ENCODE measurements around the gene YJEFN3. TPM values are rescaled to one million over a fixed set of nuclear protein-coding genes. Genes with fewer than 3 reads are reported as not detected.

YJEFN3 gene
- polyA plus RNA-seq, 2 of the 4 experiments (the other 2 are of a cell fraction): 3.2 to 7.2 TPM

DNA sequence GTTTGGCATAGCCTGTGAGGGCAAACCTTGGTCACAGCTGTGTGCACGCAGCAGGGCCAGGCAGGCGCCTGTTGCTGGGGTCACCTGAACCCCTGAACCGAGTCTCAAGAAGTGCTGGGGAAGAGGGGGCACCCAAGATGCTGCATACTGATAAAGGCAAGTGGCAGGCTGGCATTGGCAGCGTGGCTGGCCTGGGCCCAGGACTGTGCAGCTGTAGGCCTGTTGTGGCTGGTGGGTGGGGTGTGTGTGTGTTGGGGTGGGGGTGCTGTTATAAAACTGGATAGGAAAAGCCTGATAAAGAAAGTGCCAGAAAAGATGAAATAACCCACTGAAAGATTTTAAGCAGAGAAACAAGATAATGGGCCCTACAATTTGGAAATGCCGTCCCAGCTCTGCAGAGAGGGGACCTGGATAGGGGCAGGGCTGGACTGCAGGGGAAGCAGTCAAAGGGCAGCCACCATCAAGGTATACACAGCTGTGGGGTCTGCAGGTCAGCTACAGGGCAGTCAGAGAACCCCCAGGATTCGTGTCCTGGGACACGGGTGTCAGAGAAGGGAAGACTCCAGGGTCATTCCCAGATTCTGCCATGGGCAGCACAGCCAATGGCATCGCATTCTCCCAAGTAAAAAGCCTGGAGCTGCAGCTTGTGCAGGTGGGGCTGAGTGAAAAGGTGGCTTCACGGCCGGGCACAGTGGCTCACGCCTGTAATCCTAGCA lies 42.5 kb downstream of the YJEFN3 start (continued):
- TF ChIP-seq NFE2L2 (conservative IDR thresholded peaks at IDR 0.05; ENCODE audit: low read length) (no peak), RAD21 (conservative IDR thresholded peaks at IDR 0.05 in 1 of 2, IDR thresholded peaks at IDR 0.05 in 1 of 2) (no peak), KDM5A (IDR thresholded peaks at IDR 0.05) (no peak), CHD4 (IDR thresholded peaks at IDR 0.05; ENCODE audit: borderline replicate concordance) (no peak)
- TF ChIP-seq, protein P1, sequence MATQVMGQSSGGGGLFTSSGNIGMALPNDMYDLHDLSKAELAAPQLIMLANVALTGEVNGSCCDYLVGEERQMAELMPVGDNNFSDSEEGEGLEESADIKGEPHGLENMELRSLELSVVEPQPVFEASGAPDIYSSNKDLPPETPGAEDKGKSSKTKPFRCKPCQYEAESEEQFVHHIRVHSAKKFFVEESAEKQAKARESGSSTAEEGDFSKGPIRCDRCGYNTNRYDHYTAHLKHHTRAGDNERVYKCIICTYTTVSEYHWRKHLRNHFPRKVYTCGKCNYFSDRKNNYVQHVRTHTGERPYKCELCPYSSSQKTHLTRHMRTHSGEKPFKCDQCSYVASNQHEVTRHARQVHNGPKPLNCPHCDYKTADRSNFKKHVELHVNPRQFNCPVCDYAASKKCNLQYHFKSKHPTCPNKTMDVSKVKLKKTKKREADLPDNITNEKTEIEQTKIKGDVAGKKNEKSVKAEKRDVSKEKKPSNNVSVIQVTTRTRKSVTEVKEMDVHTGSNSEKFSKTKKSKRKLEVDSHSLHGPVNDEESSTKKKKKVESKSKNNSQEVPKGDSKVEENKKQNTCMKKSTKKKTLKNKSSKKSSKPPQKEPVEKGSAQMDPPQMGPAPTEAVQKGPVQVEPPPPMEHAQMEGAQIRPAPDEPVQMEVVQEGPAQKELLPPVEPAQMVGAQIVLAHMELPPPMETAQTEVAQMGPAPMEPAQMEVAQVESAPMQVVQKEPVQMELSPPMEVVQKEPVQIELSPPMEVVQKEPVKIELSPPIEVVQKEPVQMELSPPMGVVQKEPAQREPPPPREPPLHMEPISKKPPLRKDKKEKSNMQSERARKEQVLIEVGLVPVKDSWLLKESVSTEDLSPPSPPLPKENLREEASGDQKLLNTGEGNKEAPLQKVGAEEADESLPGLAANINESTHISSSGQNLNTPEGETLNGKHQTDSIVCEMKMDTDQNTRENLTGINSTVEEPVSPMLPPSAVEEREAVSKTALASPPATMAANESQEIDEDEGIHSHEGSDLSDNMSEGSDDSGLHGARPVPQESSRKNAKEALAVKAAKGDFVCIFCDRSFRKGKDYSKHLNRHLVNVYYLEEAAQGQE (IDR thresholded peaks at IDR 0.05): no peak

DNA sequence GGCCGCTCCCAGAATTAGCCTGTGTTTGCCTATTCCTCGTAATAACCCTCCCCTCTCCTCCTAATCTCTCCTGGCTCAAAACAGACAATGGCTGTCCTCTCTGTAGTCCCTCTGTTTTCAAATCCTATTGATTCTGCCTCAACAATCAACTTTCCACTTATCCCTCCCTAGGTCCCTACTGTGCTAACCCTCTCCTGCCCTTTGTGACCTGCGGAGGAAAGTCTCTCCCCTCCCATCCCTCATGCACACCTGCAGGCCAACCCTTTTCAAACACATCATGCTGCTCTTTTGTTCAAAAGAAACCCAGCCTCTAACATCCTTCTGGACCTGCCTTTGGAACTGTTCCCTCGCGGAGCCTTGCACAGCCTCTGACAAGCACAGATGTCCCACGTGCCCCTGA lies 46.7 kb downstream of the YJEFN3 start:
- POLR2A ChIA-PET: no interaction called here
- 91% methylated on average over 6 of the region's 6 CpGs for WGBS (ENCODE audit: missing lambda C conversion rate)
- no peak for FAIRE-seq

DNA sequence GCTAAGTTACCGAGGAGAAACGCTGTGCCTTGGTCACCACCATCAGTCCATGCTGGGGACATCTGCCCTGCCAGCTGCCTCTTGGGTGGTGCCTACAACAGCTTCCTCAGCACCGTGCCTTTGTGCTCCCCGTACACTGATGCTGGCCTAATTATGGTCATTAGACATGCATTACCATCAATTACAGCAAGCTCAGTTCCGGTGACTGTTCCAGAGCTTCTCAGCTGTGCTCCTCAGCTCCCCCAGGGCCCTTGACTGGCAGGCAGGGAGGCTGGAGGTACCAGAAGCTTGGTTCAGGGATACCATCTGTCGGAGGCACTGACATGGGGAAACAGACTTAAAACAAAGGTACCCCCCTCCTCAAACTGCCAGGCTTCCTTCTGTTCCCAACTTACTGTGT lies 49.5 kb downstream of the YJEFN3 start:
- H3K27ac ChIP-seq: no peak overlapping the region
- TF ChIP-seq FOSB (CRISPR knock-in tag; IDR thresholded peaks at IDR 0.05): no peak
- TF ChIP-seq, protein P2, sequence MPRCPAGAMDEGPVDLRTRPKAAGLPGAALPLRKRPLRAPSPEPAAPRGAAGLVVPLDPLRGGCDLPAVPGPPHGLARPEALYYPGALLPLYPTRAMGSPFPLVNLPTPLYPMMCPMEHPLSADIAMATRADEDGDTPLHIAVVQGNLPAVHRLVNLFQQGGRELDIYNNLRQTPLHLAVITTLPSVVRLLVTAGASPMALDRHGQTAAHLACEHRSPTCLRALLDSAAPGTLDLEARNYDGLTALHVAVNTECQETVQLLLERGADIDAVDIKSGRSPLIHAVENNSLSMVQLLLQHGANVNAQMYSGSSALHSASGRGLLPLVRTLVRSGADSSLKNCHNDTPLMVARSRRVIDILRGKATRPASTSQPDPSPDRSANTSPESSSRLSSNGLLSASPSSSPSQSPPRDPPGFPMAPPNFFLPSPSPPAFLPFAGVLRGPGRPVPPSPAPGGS (IDR thresholded peaks at IDR 0.05): no peak
- TF ChIP-seq, protein P3, sequence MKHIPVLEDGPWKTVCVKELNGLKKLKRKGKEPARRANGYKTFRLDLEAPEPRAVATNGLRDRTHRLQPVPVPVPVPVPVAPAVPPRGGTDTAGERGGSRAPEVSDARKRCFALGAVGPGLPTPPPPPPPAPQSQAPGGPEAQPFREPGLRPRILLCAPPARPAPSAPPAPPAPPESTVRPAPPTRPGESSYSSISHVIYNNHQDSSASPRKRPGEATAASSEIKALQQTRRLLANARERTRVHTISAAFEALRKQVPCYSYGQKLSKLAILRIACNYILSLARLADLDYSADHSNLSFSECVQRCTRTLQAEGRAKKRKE (CRISPR knock-in tag; IDR thresholded peaks at IDR 0.05; ENCODE audit: low read depth): no peak
- TF ChIP-seq, protein P4, sequence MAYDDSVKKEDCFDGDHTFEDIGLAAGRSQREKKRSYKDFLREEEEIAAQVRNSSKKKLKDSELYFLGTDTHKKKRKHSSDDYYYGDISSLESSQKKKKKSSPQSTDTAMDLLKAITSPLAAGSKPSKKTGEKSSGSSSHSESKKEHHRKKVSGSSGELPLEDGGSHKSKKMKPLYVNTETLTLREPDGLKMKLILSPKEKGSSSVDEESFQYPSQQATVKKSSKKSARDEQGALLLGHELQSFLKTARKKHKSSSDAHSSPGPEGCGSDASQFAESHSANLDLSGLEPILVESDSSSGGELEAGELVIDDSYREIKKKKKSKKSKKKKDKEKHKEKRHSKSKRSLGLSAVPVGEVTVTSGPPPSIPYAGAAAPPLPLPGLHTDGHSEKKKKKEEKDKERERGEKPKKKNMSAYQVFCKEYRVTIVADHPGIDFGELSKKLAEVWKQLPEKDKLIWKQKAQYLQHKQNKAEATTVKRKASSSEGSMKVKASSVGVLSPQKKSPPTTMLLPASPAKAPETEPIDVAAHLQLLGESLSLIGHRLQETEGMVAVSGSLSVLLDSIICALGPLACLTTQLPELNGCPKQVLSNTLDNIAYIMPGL (CRISPR knock-in tag; IDR thresholded peaks at IDR 0.05; ENCODE audit: borderline replicate concordance): no peak
- no peak for TF ChIP-seq TFCP2L1 (CRISPR knock-in tag; IDR thresholded peaks at IDR 0.05)
- TF ChIP-seq MAZ (IDR thresholded peaks at IDR 0.05; ENCODE audit: borderline replicate concordance, low read depth, low read length): no peak
- TF ChIP-seq, protein P5, sequence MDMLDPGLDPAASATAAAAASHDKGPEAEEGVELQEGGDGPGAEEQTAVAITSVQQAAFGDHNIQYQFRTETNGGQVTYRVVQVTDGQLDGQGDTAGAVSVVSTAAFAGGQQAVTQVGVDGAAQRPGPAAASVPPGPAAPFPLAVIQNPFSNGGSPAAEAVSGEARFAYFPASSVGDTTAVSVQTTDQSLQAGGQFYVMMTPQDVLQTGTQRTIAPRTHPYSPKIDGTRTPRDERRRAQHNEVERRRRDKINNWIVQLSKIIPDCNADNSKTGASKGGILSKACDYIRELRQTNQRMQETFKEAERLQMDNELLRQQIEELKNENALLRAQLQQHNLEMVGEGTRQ (IDR thresholded peaks at IDR 0.05): no peak
- no peak for TF ChIP-seq GATA3 (IDR thresholded peaks at IDR 0.05; ENCODE audit: borderline replicate concordance)
- TF ChIP-seq HDAC2 (IDR thresholded peaks at IDR 0.05): no peak
- no peak for TF ChIP-seq RARB (CRISPR knock-in tag; IDR thresholded peaks at IDR 0.05)
- TF ChIP-seq RAD21 (conservative IDR thresholded peaks at IDR 0.05 in 1 of 2, IDR thresholded peaks at IDR 0.05 in 1 of 2): no peak
- TF ChIP-seq FOXS1 (CRISPR knock-in tag; IDR thresholded peaks at IDR 0.05): no peak
- TF ChIP-seq, protein P6, sequence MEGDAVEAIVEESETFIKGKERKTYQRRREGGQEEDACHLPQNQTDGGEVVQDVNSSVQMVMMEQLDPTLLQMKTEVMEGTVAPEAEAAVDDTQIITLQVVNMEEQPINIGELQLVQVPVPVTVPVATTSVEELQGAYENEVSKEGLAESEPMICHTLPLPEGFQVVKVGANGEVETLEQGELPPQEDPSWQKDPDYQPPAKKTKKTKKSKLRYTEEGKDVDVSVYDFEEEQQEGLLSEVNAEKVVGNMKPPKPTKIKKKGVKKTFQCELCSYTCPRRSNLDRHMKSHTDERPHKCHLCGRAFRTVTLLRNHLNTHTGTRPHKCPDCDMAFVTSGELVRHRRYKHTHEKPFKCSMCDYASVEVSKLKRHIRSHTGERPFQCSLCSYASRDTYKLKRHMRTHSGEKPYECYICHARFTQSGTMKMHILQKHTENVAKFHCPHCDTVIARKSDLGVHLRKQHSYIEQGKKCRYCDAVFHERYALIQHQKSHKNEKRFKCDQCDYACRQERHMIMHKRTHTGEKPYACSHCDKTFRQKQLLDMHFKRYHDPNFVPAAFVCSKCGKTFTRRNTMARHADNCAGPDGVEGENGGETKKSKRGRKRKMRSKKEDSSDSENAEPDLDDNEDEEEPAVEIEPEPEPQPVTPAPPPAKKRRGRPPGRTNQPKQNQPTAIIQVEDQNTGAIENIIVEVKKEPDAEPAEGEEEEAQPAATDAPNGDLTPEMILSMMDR (IDR thresholded peaks at IDR 0.05): no peak
- TF ChIP-seq NPAS2 (CRISPR knock-in tag; IDR thresholded peaks at IDR 0.05; ENCODE audit: borderline replicate concordance): no peak
- no peak for TF ChIP-seq EHMT2 (IDR thresholded peaks at IDR 0.05; ENCODE audit: low read depth)

More for the DNA sequence above, 46.7 kb downstream of the YJEFN3 start:
- no peak overlapping the region for H3K4me2 ChIP-seq
- H3K9me3 ChIP-seq: no peaks in the 10 kb centered on the region
- DNase-seq (ENCODE audit: low read depth in 1 of 2, low spot score in 1 of 2) (no peak), ATAC-seq (no peak)
- CTCF ChIA-PET: interaction anchor here (2.0 kb wide), 1 partner anchor 23 kb away, joined by 6 read pairs; no protein-coding TSS in a partner anchor
- H3K4me1 ChIP-seq: no peaks in the 10 kb centered on the region
- TF ChIP-seq CBX2 (IDR thresholded peaks at IDR 0.05; ENCODE audit: borderline replicate concordance, low read depth): no peak
- TF ChIP-seq NR3C1 (IDR thresholded peaks at IDR 0.05): no peak
- TF ChIP-seq FOXS1 (CRISPR knock-in tag; IDR thresholded peaks at IDR 0.05): no peak
- TF ChIP-seq HOXB5 (CRISPR knock-in tag; IDR thresholded peaks at IDR 0.05): no peak
- no peak for TF ChIP-seq MAZ (IDR thresholded peaks at IDR 0.05; ENCODE audit: borderline replicate concordance, low read depth, low read length)
- no peak for TF ChIP-seq CEBPB (IDR thresholded peaks at IDR 0.05)
- TF ChIP-seq, protein P7, sequence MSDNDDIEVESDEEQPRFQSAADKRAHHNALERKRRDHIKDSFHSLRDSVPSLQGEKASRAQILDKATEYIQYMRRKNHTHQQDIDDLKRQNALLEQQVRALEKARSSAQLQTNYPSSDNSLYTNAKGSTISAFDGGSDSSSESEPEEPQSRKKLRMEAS (IDR thresholded peaks at IDR 0.05): no peak
- no peak for TF ChIP-seq MAFK (IDR thresholded peaks at IDR 0.05; ENCODE audit: partially characterized antibody)
- no peak for TF ChIP-seq EHF (CRISPR knock-in tag; IDR thresholded peaks at IDR 0.05)
- no peak for TF ChIP-seq HOXB13 (CRISPR knock-in tag; IDR thresholded peaks at IDR 0.05; ENCODE audit: low read depth)
- no peak for TF ChIP-seq TP53 (CRISPR knock-in tag; IDR thresholded peaks at IDR 0.05)
- H3K27ac ChIP-seq: no peak overlapping the region
- no peak overlapping the region for H3K4me3 ChIP-seq

More for the DNA sequence above, 49.5 kb downstream of the YJEFN3 start:
- ATAC-seq (no peak), DNase-seq (ENCODE audit: low read depth in 1 of 2, low spot score in 1 of 2) (no peak), FAIRE-seq (no peak)
- H3K4me3 ChIP-seq: no peak overlapping the region
- 89% methylated on average over 6 of the region's 6 CpGs for WGBS (ENCODE audit: missing lambda C conversion rate)
- no peaks in the 10 kb centered on the region for H3K4me1 ChIP-seq
- ChIA-PET POLR2A (interaction anchor here (0.7 kb wide), 1 partner anchor 35 kb away, joined by 3 read pairs; no protein-coding TSS in a partner anchor), CTCF (interaction anchor here (0.7 to 2.0 kb wide), 6 partner anchors 9 to 410 kb away, joined by 3 to 4 read pairs (median 3); no protein-coding TSS in a partner anchor)
- H3K4me2 ChIP-seq: no peak overlapping the region
- no peaks in the 10 kb centered on the region for H3K9me3 ChIP-seq

Measured in A549 (cell line).